Kidney (tissue), 14 donors: ENCODE results near the gene SHROOM4. TPM values are rescaled to one million over a fixed set of nuclear protein-coding genes. Genes with fewer than 3 reads are reported as not detected.

Experiments
- DNase-seq, 5 donors: peaks; one replicate each; pipeline ENCODE4 v3.0.0-alpha.2; 2013 to 2020
- FAIRE-seq: peaks from 2 replicates; lab custom pipeline; 2012; peaks lifted over from hg19 to GRCh38; lab: Jason Lieb, UNC
- H3K27ac ChIP-seq, 2 donors: one replicate each; pipeline ENCODE4 v1.7.0; 2013; ENCODE audit warnings: low read depth in 2 of 2, low read length in 2 of 2, inconsistent platforms in 1 of 2
- H3K27me3 ChIP-seq: one replicate; pipeline ENCODE4 v1.7.1; 2013; ENCODE audit warnings: low read length, inconsistent platforms; ENCODE audit not compliant: control insufficient read depth, insufficient read depth
- H3K36me3 ChIP-seq, 3 donors: one replicate each; pipeline versions ENCODE4 v1.7.0 to v1.7.1; 2013; ENCODE audit warnings: low read length in 3 of 3, control low read depth in 1 of 3, inconsistent platforms in 1 of 3; ENCODE audit not compliant: insufficient read depth in 3 of 3, control insufficient read depth in 2 of 3
- H3K4me1 ChIP-seq, 3 donors: one replicate each; pipeline versions ENCODE4 v1.7.0 to v1.7.1; 2013; ENCODE audit warnings: low read length in 3 of 3, inconsistent platforms in 1 of 3, low read depth in 1 of 3; ENCODE audit not compliant: control insufficient read depth in 2 of 3, insufficient read depth in 2 of 3
- H3K4me3 ChIP-seq, 3 donors: one replicate each; pipeline versions ENCODE4 v1.7.0 to v1.8.1; 2013; ENCODE audit warnings: low read length in 3 of 3, control low read depth in 1 of 3, inconsistent platforms in 1 of 3
- H3K9ac ChIP-seq, 3 donors: one replicate each; pipeline versions ENCODE4 v1.7.0 to v1.7.1; 2013; ENCODE audit warnings: low read length in 3 of 3, control low read depth in 1 of 3, inconsistent platforms in 1 of 3
- H3K9me3 ChIP-seq, 3 donors: one replicate each; pipeline versions ENCODE4 v1.7.0 to v1.7.1; 2013; ENCODE audit warnings: low read length in 3 of 3, control low read depth in 1 of 3, inconsistent platforms in 1 of 3; ENCODE audit not compliant: control insufficient read depth in 2 of 3, insufficient read depth in 1 of 3
- intact Hi-C: fragments of 100-400 bp; cut with DNase I; formaldehyde crosslinking; loops from one replicate; pipeline ENCODE4 v1.11.1; 2022
- polyA plus RNA-seq: library from polyadenylated mRNA; stranded (reverse); fragments of 350-450 nt; fragmentation: Illumina TruSeq; extraction: RNeasy Lipid Tissue Mini Kit (QIAGEN cat#74804); gene quantifications from one replicate; pipeline ENCODE4 v1.2.3, GENCODE V29; 2014; ENCODE audit warnings: low read depth, low replicate concordance; ENCODE audit not compliant: insufficient read depth
- total RNA-seq: library from RNA; stranded (reverse); fragmentation: NEBNext Ultra II Directional; extraction: Animal tissue kit (Norgen Biotek cat#: 25700); gene quantifications from one replicate; pipeline ENCODE4 v1.2.1, GENCODE V29; 2021
- TF ChIP-seq, protein P1 (sequence below): IDR thresholded peaks from 3 replicates; pipeline ENCODE4 v1.5.1; 2012; ENCODE audit warnings: mild to moderate bottlenecking, moderate library complexity, borderline replicate concordance; ENCODE audit not compliant: insufficient read depth; ENCODE audit errors: extremely low read depth
- donor health status: control.
- donor health status: control.
- donor health status: control.
- donor health status: control.
- donor health status: control.
- donor health status: DM: yes; HTN: yes; CAD: no.
- donor health status: Normal renal cell carcinoma (clear cell type).

The SHROOM4 gene
- total and polyA plus RNA-seq, 2 donors from 2014 or later, result 5.7 to 21.8 TPM

DNA sequence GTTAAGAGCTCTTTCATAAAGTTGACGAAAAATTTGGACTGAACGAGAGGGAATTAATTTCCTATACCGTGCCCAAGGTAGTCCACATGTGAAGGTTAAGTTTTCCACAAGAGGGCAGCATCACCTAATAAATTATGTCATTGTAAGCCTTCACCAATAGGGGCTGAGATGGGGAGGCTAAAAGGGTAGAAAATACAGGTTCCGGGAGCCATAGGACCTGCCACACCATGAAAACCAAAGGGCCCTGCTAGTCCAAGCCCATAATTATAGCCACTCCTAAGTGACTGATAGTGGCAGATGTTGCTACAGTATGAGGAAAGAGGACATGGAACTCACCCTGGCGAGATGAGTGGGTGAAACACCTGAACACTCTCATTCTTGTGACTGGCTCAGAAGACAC is 122.2 kb downstream of the SHROOM4 start:
- H3K9me3 ChIP-seq, result no peaks in the 10 kb centered on the region
- peaks cover 4% of the 10 kb centered on the region for H3K27me3 ChIP-seq
- no peak overlapping the region for H3K9ac ChIP-seq
- no peaks in the 10 kb centered on the region for H3K36me3 ChIP-seq
- FAIRE-seq (no peak), DNase-seq (peak in 3 of 5 donors; percentile 13 to 66 (median 59))
- no peaks in the 10 kb centered on the region for H3K4me1 ChIP-seq
- no peak overlapping the region for H3K4me3 ChIP-seq
- intact Hi-C loops, result no loop called here
- H3K27ac ChIP-seq, result no peak overlapping the region
- TF ChIP-seq, protein P1, sequence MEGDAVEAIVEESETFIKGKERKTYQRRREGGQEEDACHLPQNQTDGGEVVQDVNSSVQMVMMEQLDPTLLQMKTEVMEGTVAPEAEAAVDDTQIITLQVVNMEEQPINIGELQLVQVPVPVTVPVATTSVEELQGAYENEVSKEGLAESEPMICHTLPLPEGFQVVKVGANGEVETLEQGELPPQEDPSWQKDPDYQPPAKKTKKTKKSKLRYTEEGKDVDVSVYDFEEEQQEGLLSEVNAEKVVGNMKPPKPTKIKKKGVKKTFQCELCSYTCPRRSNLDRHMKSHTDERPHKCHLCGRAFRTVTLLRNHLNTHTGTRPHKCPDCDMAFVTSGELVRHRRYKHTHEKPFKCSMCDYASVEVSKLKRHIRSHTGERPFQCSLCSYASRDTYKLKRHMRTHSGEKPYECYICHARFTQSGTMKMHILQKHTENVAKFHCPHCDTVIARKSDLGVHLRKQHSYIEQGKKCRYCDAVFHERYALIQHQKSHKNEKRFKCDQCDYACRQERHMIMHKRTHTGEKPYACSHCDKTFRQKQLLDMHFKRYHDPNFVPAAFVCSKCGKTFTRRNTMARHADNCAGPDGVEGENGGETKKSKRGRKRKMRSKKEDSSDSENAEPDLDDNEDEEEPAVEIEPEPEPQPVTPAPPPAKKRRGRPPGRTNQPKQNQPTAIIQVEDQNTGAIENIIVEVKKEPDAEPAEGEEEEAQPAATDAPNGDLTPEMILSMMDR, result peak; percentile 47

DNA sequence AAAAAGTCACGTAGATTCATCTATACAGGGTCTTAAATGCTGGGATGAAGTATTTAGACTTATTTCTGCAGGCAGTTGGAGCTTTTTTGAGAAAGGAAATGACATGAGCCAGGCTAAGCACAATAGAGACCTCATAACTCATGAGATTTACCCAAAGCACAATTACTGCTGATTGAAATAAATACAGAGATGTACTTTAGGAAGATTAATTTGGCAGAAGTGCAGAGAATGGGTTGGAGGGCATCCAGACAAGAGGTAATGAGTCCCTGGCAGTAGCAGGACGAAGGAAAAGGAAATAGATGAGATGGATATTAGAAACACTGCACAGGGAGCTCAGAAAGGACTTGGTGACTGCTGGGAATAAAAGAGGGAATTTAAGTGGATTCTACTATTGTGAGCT is 129.1 kb downstream of the SHROOM4 start:
- Histone ChIP-seq H3K9me3 (no peaks in the 10 kb centered on the region), H3K9ac (no peak overlapping the region), H3K4me3 (no peak overlapping the region), H3K27me3 (peaks cover 6% of the 10 kb centered on the region), H3K27ac (no peak overlapping the region), H3K4me1 (no peaks in the 10 kb centered on the region), H3K36me3 (no peaks in the 10 kb centered on the region)
- DNase-seq (no peak), FAIRE-seq (no peak)
- intact Hi-C loops, result no loop called here
- TF ChIP-seq, protein P1, result no peak

DNA sequence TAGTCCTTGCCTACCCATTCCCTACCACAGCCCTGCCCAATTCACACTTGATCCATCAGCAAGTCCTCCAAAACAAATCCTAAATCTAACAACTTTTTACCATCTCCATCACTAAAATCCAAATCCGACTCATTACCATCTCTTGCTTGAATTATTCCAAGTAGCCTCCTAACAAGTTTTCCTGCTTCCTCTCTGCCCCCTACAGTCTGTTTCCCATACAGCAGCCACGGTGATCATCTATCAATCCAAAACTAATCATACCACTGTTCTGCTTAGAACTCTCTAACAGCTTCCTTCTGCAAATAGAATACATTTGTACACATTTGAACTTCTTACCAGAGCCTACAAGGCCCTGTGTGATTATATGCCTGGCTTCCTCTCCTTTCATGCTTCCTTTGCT is 133.0 kb downstream of the SHROOM4 start:
- no peak for FAIRE-seq

More for the DNA sequence above, 133.0 kb downstream of the SHROOM4 start:
- TF ChIP-seq, protein P1, result peak; percentile 18
- Histone ChIP-seq H3K9ac (no peak overlapping the region), H3K9me3 (no peaks in the 10 kb centered on the region), H3K36me3 (no peaks in the 10 kb centered on the region), H3K4me1 (no peaks in the 10 kb centered on the region), H3K27ac (no peak overlapping the region), H3K27me3 (peaks cover 6% of the 10 kb centered on the region), H3K4me3 (no peak overlapping the region)
- intact Hi-C loops, result no loop called here
- DNase-seq, result no peak
